ENCODE results near the gene FAM107B.

- TF ChIP-seq CTCF (conservative IDR thresholded peaks at IDR 0.05; ENCODE audit: low read depth, low read length), result no peak
- TF ChIP-seq EZH2 (IDR thresholded peaks at IDR 0.05; ENCODE audit: borderline replicate concordance, low read depth, low read length, poor library complexity, severe bottlenecking), result no peak
These were observed 161.1 kb downstream of the FAM107B start for GRCh38 chr10:14613588-14613920.
